GM03348 (cell line): Measurements from ENCODE around the gene CCDC149.

Source experiments
- DNase-seq: peaks from one replicate; pipeline ENCODE4 v3.0.0; 2012; ENCODE audit warnings: low spot score

The CCDC149 gene

DNA sequence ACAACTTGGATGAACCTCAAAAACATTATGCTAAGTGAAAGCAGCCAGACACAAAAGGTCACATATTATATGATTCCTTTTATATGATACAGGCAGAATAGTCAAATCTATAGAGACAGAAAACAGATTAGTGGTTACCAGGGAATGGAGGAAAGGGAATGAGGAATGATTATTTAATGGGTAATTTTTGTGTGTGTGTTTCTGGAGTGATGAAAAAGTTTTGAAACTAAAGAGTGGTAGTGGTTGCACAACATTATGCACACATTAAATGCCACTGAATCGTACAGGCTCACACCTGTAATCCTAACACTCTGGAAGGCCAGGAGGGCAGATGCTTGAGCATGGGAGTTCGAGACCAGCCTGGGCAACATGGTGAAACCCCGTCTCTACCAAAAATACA lies 137.1 kb downstream of the CCDC149 start:
- no peak for DNase-seq

DNA sequence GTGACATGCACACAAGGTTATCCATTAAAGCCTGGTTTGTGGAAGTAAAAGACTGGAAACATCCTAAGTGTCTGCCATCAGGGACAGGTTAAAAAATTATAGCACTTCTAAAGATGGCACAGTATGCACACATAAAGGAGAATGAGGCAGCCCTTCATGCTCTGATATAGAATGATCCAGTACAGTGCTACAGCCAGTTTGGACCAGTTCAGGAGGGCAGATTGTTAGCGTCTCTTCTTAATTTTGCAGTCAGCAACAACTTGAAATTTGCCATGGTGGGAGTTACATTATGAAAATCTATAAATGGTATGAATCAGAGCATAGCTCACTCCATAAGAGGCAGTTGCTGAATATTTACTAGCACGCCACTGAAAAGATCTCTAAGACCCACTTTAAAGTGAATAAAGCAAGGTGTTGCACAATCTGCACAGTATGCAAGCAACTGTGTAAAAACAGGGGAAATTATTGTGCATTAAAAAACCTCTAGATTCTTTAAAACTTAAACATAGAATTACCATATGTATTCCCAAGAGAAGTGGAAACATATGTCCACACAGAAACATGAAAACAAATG lies 137.7 kb downstream of the CCDC149 start:
- no peak for DNase-seq

DNA sequence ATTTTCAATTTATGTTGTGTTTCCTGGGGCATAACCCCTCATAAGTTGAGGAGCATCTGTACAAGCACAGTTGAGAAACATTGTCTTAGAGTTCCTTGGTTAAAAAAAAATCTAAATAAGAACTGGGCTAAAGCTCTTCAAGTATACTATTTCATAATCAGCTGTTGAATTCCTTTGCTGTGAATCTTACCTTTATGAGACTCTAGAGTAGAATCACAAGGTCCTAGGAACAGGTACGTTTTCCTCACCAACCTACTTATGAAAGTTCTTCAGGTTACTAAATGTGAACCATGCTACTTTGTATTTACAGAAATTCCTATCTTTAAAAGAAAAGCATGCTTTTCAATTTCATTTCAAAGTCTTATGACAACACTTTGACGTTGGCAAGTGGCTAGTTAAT lies 138.4 kb downstream of the CCDC149 start:
- DNase-seq, result no peak

DNA sequence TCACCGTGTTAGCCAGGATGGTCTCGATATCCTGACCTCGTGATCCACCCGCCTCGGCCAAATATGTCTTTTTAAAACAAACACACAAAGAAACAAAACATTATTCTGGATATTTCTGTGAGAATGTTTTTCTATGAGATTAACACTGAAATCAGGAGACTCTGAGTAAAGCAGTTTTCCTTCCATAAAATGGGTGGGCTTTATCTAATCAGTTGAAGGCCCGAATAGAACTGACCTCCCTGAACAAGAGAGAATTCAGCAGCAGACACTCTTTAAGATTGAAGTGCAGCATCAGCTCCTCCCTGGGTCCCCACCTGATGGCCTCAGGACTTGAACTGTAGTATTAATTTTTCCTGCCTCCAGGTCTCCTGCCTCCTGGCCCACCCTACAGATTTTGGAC lies 139.9 kb downstream of the CCDC149 start:
- DNase-seq, result no peak

DNA sequence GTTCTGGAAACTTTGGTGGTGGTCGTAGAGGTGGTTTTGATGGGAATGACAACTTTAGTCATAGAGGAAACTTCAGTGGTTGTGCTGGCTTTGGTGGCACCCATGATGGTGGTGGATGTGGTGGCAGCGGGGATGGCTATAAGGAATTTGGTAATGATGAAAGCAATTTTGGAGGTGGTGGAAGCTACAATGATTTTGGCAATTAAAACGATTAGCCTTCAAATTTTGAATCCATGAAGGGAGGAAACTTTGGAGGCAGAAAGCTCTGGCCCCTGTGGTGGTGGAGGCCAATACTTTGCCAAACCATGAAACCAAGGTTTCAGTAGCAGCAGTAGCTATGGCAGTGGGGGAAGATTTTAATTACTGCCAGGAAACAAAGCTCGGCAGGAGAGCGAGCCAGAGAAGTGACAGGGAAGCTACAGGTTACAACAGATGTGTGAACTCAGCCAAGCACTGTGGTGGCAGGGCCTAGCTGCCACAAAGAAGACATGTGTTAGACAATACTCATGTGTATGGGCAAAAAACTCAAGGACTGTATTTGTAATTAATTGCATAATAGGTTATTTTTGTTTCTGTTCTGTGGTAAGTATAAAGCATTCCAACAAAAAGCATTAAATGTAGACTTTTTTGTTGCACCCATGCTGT lies 140.7 kb downstream of the CCDC149 start:
- DNase-seq, result no peak

DNA sequence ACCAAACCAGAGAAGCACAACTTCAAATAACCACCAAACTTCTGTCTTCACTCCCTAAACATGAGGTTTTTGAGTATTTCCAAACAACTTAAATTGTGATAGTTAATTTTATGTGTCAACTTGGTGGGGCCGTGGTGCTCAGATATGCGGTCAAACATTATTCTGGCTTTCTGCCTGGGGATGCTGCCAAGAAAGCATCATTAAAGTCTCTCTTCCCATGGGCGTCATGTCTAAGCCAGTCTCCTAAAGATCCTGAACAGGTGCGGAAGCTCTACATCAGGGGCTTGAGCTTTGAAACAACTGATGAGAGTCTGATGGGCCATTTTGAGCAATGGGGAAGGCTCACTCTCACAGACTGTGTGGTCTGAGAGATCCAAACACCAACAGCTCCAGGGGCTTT lies 141.6 kb downstream of the CCDC149 start:
- DNase-seq, result no peak

DNA sequence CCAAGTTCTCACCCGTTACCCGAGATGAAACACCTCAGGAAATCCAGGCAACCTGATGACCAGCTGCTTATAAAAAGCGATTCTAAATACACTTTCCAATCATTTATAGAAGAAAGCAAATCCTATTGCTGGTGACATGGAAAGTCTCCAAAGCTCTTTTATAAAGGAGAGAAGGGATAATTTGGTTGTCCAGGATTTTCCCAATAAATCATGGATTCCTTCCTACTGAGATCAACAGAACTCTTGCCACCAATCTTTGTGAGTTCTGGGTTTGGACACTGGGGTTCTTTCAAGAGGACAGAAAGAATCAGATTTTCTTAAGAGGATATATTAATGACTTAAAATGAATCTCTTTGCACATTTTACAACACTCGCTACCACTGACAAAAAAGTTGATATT lies 142.2 kb downstream of the CCDC149 start:
- no peak for DNase-seq

DNA sequence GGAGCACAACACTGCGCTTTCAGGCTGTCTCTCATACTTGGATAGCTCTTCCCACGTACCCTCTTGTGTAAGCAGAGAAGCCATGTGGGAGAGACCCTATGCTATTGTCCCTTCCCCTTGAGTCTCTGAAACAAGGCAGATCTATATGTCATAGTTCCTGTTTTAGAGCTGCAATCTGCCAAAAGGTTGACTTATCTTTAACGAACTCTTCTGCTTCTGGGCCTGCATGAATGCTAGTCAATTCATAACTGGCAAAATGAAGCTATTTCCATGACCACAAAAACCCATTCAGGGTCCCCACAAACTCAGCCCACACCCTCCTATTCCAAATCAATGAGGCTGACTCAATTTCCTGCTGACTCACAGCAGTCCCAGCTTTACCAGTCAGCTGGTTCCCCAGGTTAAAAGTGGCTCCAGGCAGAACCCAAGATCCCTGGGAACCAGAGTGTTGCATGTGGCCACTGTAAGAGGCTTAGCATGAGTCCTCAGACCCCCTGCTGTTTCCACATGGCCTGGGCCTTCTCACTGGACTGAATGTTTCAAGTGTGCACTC lies 142.7 kb downstream of the CCDC149 start:
- peak; percentile 64 for DNase-seq

DNA sequence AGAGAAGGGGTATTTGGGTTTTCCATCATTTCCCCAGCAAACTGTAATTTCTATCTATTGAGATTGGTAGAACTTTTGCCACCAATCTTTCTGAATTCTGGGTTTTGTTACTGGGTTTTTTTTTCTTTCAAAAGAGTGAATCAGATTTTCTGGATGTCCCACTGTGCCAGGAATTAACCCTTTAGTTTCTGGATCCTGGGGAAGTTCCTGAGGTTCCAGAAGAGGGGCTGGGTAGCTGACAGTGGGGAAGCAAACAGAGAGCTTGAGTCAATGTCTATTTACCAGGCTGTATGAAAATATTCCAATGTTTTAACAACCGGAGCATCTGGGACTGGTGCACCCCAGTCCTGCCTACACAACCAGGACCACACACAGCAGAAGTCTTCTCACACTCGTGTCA lies 143.3 kb downstream of the CCDC149 start:
- no peak for DNase-seq

DNA sequence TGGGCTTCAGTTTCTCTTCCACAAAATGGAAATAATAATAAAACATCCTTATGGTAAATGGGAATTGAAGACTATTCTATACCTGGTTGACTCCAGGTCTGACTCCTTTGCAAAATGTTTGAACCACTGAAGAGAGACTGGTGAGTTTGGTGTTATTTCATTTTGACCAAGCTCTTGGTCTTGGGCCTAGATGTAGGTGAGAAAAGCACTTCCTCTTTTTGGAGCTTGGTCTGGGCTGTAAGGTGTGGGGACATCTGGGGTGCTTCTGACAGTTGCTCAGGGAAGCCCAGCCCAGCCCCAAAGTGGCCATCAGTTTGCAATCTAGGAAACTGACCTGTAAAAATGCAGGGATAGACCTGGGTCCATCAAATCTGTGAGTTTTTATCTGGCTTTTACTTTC lies 144.2 kb downstream of the CCDC149 start:
- no peak for DNase-seq

DNA sequence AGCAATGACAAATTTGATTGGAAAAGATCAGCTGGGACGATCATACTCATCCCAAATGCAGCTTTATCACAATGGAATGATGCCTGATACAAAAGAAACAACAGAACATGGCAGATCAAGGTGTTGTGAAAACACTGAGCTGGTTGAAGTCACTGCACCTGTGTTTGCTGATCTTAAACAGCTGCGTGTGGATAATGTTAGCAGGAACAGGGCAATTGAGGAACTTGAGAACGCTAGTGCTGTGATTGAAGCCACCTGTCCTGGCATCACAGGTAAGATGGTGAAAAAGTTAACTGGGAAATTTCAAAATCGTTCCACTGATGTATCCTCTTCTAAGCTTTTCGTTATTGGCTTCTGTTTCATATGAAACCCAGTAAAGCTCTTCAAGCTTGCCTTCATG lies 144.8 kb downstream of the CCDC149 start:
- DNase-seq, result no peak

DNA sequence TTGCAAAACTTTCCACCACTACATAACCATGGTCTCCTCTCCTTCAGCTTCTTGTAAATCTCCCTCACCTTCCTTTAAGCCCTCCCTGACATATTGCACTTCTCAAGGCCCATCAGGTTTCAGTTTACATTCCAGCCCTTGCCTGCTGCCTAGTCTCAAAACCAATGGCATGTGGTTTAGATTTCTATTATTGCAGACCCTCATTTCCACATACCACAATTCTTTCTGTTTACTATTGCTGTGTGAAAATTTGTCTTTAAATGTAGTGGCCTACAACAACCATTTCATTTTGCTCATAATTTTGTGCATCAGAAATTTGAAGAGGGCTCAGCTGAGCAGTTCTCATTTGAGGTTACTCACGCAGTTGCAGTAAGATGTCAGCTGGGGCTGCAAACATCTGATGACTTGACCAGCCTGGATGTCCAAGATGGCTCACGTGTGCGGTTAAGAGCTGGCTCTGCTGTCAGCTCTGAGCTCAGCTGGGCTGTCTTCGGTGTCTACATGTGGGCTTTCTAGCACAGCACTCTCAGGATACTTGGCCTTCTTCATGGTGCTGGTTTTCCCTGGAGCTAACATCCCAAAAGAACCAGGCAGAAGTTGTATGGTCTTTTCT lies 147.4 kb downstream of the CCDC149 start:
- DNase-seq, result no peak

DNA sequence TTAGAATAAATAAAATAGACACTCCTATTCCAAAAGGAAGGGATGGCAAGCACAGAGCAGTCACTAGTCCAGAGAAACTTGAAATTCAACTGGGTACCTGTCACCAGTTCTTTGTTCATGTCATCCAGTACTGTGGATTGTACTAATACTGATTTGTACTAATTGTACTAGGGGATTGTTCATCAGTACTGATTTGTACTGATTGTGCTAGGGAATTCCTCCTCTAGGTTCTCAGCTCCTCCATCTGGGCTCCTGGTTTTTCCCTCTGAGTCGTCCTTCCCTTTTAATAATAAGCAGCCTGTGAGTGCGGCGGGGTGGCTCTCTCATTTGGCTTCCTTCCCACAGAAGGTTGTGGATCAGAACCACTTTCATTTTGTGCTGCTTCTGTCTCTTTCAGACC lies 148.5 kb downstream of the CCDC149 start:
- DNase-seq, result no peak

DNA sequence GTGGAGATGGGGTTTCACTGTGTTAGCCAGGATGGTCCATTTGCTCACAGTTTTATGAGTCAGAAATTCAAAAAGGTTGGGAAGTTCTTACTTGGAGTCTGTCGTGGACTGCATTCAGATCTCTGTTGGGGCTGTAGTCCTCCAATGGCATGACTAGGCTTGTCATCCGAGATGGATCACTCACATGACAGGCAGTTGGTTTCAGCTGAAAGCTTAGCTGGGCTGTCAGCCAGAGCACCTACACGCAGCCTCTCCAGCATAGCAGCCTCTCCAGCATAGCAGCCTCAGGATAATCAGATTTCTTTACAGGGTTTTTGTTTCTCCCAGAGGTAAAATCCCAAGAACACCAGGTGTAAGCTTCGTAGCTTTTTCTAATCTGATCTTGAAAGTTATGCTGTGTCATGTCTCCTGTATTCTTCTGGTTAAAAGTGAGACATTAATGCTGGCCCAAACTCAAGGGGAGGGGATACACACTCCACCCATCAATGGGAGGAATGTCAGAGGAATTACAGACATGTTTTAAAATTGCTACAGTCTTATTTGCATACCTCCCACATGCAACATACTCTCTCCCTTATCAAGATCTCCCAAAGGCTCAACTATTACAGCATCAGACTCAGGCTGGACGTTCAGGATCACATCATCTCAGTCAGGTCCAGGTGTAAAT lies 149.1 kb downstream of the CCDC149 start:
- peak; percentile 65 for DNase-seq
